ENCODE results near the gene NKTR. TPM values are rescaled to one million over a fixed set of nuclear protein-coding genes. Genes with fewer than 3 reads are reported as not detected.

Gene NKTR
- total RNA-seq, 4 donors from 2014 or later, result 33.8 to 82.3 (median 49.6) TPM

- TF ChIP-seq CTCF (IDR thresholded peaks at IDR 0.05), result no peak
- TF ChIP-seq POLR2A (IDR thresholded peaks at IDR 0.05), result no peak
- intact Hi-C loops (cut with DNase I; ENCODE audit: low total_unique reads), result no loop called here
- WGBS, 2 donors, result 90 to 91% methylated on average over 2 of the region's 2 CpGs
- no peak for DNase-seq (ENCODE audit: low spot score in 2 of 2)
- H3K4me3 ChIP-seq (ENCODE audit: low read depth, poor library complexity, severe bottlenecking), result no peak overlapping the region
Observed at GRCh38 chr3:42613462-42613861, 13.0 kb downstream of the NKTR start.

- no peak for DNase-seq (ENCODE audit: low spot score in 2 of 2)
- H3K4me3 ChIP-seq (ENCODE audit: low read depth, poor library complexity, severe bottlenecking), result no peak overlapping the region
- TF ChIP-seq CTCF (IDR thresholded peaks at IDR 0.05), result no peak
- TF ChIP-seq POLR2A (IDR thresholded peaks at IDR 0.05), result no peak
- 90 to 98% methylated on average over 2 of the region's 2 CpGs for WGBS, 2 donors
- intact Hi-C loops (cut with DNase I; ENCODE audit: low total_unique reads), result no loop called here
Observed at GRCh38 chr3:42631620-42632019, 31.1 kb downstream of the NKTR start.

GRCh38 chr3:42632146-42632545 lies 31.7 kb downstream of the NKTR start:
- TF ChIP-seq POLR2A (IDR thresholded peaks at IDR 0.05) (no peak), CTCF (IDR thresholded peaks at IDR 0.05) (no peak)
- DNase-seq (ENCODE audit: low spot score in 2 of 2), result no peak
- intact Hi-C loops (cut with DNase I; ENCODE audit: low total_unique reads), result no loop called here
- WGBS, 2 donors, result 64 to 78% methylated on average over 1 of the region's 1 CpG
- no peak overlapping the region for H3K4me3 ChIP-seq (ENCODE audit: low read depth, poor library complexity, severe bottlenecking)

GRCh38 chr3:42633544-42633943 lies 33.1 kb downstream of the NKTR start:
- DNase-seq (ENCODE audit: low spot score in 2 of 2), result no peak
- WGBS, 2 donors, result 92 to 94% methylated on average over 6 of the region's 6 CpGs
- H3K4me3 ChIP-seq (ENCODE audit: low read depth, poor library complexity, severe bottlenecking), result no peak overlapping the region
- TF ChIP-seq POLR2A (IDR thresholded peaks at IDR 0.05) (no peak), CTCF (IDR thresholded peaks at IDR 0.05) (no peak)
- intact Hi-C loops (cut with DNase I; ENCODE audit: low total_unique reads), result no loop called here

GRCh38 chr3:42635111-42635510 lies 34.6 kb downstream of the NKTR start:
- DNase-seq (ENCODE audit: low spot score in 2 of 2), result no peak
- no peak for TF ChIP-seq POLR2A (IDR thresholded peaks at IDR 0.05)
- TF ChIP-seq CTCF (IDR thresholded peaks at IDR 0.05), result no peak
- intact Hi-C loops (cut with DNase I; ENCODE audit: low total_unique reads), result no loop called here
- WGBS, 2 donors, result 82 to 92% methylated on average over 2 of the region's 2 CpGs
- H3K4me3 ChIP-seq (ENCODE audit: low read depth, poor library complexity, severe bottlenecking), result no peak overlapping the region

- no peak for TF ChIP-seq POLR2A (IDR thresholded peaks at IDR 0.05)
- TF ChIP-seq CTCF (IDR thresholded peaks at IDR 0.05), result no peak
- intact Hi-C loops (cut with DNase I; ENCODE audit: low total_unique reads), result no loop called here
- DNase-seq (ENCODE audit: low spot score in 2 of 2), result no peak
- 83 to 87% methylated on average over 6 of the region's 6 CpGs for WGBS, 2 donors
- no peak overlapping the region for H3K4me3 ChIP-seq (ENCODE audit: low read depth, poor library complexity, severe bottlenecking)
Observed at GRCh38 chr3:42637001-42637400, 36.5 kb downstream of the NKTR start.

Measured in lower leg skin (tissue), 4 donors.